Hematopoietic multipotent progenitor cell treated with erythropoietin and hydrocortisone succinate and interleukin-3 and kit ligand, for 4 days (in vitro differentiated cells): Measurements from ENCODE around the gene THAP3.
A peak's percentile ranks its signal among the peaks of the same experiment; 100 is the strongest.

Experiments used
- DNase-seq: peaks from one replicate; pipeline ENCODE4 v3.0.0-alpha.2; 2015

The THAP3 gene, protein sequence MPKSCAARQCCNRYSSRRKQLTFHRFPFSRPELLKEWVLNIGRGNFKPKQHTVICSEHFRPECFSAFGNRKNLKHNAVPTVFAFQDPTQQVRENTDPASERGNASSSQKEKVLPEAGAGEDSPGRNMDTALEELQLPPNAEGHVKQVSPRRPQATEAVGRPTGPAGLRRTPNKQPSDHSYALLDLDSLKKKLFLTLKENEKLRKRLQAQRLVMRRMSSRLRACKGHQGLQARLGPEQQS

DNA sequence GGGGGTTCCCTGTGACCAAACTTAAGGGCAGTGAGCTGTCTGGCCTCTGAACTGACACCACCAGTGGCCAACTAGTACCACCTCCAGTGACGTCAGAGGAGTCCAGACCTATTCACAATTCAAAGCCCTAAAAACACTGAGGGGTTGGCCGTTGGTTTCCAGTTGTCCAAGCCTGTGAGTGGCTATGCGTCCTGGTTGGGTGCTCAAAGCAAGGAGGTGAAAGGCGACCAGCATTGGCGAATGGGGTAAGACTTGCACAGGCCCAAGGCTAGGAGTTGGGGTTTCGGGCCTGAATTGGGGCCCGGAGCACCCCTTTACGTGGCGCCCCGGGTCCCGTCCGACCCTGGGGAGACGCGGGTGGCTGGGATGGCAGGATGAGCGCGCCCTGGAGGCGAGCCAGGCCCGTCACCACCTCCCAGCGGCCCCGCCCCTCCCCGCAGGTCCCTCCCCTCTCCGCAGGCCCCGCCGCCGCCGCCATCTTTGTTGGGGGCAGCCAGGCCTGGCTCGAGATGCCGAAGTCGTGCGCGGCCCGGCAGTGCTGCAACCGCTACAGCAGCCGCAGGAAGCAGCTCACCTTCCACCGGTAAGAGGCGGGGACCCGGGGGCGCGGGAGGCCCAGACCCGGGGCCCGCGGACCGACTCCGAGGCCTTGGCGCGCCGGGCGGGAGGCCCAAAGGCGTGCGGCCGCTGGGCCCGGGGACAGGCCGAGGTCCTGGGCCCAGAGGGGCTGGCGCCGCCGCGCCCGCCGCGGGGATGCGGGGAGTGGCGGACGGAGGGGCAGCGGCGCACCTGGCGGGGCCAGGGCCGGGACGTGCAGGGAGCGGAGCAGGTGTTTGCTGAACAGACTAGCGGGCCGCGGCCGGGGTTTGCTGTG, at the start of gene THAP3:
THAP3 (plus strand) TSS at position 159 of the 874 bp plus-strand sequence; CDS start at position 510, 351 bp downstream.
- peak; percentile 93 for DNase-seq

DNA sequence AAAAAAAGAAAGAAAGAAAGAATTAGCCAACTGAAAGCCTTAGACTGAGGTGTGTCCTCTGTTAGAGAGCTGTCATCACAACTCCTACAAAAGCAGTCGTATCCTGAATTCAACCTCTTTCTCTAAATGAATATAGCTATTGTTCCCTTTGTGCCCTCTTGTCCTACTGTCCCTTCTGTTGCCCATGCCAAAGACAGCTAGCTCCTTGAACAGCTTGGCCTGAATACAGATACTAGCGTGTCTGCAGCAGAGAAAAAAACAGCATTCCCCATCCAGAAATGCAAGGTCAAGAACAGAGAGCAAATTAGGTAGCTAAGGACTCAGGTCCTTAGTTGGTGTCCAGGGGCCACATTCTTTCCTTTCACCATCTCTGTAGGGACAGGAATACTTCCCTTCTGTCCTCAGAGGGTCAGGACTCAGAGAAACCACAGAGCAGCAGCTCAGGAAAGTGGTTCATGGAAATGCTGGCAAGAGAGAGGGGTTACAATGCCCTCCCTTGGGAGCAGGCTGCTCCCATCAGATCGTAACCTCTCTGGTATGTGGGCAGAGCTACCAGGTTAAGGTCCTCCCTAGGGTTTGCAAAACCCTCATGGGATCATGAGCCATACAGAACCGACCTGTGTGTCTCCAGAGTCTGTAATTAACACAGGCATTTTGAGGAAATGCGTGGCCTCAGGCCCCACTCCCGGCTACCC, 46.7 kb upstream of the THAP3 start:
- DNase-seq: no peak

DNA sequence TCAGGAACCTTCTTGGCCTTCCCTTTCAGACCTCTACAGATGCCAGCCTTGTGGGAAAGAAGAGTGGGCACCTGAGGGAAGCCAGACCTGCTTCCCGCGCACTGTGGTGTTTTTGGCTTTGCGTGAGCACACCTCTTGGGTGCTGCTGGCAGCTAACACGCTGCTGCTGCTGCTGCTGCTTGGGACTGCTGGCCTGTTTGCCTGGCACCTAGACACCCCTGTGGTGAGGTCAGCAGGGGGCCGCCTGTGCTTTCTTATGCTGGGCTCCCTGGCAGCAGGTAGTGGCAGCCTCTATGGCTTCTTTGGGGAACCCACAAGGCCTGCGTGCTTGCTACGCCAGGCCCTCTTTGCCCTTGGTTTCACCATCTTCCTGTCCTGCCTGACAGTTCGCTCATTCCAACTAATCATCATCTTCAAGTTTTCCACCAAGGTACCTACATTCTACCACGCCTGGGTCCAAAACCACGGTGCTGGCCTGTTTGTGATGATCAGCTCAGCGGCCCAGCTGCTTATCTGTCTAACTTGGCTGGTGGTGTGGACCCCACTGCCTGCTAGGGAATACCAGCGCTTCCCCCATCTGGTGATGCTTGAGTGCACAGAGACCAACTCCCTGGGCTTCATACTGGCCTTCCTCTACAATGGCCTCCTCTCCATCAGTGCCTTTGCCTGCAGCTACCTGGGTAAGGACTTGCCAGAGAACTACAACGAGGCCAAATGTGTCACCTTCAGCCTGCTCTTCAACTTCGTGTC, 45.9 kb upstream of the THAP3 start:
- DNase-seq: peak; percentile 61

DNA sequence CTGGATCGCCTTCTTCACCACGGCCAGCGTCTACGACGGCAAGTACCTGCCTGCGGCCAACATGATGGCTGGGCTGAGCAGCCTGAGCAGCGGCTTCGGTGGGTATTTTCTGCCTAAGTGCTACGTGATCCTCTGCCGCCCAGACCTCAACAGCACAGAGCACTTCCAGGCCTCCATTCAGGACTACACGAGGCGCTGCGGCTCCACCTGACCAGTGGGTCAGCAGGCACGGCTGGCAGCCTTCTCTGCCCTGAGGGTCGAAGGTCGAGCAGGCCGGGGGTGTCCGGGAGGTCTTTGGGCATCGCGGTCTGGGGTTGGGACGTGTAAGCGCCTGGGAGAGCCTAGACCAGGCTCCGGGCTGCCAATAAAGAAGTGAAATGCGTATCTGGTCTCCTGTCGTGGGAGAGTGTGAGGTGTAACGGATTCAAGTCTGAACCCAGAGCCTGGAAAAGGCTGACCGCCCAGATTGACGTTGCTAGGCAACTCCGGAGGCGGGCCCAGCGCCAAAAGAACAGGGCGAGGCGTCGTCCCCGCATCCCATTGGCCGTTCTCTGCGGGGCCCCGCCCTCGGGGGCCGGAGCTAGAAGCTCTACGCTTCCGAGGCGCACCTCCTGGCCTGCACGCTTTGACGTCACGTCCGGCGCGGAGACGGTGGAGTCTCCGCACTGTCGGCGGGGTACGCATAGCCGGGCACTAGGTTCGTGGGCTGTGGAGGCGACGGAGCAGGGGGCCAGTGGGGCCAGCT, 45.1 kb upstream of the THAP3 start, which contains the start of gene ZBTB48:
ZBTB48 (plus strand) TSS at position 621 of the 745 bp plus-strand sequence. CDS start 616 bp downstream, outside the sequence.
- DNase-seq: peak; percentile 99

DNA sequence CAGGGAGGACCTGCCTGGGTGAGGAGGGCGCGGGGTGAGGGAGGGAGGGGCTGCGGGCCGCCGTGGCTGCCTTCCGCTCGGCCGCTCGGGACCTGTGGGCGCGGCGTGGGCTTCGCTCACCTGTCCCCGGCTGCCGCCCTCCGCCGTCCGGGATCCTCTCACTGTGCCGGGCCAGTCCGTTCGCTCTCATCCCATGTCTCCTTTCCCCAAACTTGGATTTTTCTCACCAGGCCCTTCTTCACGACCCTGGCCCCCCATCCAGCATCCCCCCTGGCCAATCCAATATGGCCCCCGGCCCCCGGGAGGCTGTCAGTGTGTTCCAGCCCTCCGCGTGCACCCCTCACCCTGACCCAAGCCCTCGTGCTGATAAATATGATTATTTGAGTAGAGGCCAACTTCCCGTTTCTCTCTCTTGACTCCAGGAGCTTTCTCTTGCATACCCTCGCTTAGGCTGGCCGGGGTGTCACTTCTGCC, 44.5 kb upstream of the THAP3 start:
- DNase-seq: peak; percentile 79

DNA sequence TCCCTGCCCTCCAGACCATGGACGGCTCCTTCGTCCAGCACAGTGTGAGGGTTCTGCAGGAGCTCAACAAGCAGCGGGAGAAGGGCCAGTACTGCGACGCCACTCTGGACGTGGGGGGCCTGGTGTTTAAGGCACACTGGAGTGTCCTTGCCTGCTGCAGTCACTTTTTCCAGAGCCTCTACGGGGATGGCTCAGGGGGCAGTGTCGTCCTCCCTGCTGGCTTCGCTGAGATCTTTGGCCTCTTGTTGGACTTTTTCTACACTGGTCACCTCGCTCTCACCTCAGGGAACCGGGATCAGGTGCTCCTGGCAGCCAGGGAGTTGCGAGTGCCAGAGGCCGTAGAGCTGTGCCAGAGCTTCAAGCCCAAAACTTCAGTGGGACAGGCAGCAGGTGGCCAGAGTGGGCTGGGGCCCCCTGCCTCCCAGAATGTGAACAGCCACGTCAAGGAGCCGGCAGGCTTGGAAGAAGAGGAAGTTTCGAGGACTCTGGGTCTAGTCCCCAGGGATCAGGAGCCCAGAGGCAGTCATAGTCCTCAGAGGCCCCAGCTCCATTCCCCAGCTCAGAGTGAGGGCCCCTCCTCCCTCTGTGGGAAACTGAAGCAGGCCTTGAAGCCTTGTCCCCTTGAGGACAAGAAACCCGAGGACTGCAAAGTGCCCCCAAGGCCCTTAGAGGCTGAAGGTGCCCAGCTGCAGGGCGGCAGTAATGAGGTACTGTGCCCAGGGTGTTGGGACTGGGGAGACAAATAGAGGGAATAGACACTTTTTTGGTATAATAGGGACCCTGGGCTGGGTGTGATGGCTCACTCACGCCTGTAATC, 43.9 kb upstream of the THAP3 start:
- DNase-seq: peak; percentile 53

DNA sequence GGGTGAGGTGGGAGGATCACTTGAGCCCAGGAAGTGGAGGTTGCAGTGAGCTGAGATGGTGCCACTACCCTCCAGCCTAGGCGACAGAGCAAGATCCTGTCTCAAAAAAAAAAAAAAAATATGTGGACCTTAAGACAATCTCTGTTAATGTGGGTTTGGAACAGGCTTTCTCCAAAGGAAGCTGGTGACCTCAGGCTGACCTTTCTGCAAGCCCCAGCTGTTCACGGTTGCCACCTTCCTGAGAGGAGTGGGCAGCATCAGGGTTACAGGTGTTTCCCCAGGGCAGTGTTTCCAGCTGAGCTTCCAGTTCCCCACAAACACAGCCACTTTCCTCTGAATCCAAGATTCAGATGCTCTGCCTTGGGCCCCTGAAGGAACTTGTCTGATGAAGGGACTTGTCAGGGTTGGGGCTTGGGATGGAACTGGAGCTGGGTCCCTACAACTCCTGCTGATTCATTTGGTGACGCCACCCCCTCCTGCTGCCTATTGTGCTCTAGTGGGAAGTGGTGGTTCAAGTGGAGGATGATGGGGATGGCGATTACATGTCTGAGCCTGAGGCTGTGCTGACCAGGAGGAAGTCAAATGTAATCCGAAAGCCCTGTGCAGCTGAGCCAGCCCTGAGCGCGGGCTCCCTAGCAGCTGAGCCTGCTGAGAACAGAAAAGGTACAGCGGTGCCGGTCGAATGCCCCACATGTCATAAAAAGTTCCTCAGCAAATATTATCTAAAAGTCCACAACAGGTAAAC, 42.9 kb upstream of the THAP3 start:
- peak; percentile 81 for DNase-seq

DNA sequence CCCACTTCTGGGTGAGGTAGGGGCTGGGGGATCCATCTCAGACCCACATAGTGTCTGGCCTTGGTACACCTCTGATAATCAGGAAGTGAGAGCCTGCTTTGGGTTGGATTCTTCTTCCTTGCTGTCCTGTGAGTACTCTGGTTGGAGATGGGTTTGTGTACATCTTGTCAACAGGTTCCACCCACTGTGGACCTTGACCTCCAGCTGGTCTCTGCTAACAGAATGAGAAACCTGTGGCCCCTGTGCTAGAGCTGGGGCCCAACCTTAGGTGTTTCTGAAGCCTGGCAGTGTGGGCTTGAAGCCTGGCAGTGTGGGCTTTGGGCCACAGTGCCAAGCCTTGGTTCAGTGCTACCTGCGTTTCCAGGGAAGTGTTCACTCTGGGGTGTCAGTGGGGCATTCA, 42.3 kb upstream of the THAP3 start:
- DNase-seq: no peak

DNA sequence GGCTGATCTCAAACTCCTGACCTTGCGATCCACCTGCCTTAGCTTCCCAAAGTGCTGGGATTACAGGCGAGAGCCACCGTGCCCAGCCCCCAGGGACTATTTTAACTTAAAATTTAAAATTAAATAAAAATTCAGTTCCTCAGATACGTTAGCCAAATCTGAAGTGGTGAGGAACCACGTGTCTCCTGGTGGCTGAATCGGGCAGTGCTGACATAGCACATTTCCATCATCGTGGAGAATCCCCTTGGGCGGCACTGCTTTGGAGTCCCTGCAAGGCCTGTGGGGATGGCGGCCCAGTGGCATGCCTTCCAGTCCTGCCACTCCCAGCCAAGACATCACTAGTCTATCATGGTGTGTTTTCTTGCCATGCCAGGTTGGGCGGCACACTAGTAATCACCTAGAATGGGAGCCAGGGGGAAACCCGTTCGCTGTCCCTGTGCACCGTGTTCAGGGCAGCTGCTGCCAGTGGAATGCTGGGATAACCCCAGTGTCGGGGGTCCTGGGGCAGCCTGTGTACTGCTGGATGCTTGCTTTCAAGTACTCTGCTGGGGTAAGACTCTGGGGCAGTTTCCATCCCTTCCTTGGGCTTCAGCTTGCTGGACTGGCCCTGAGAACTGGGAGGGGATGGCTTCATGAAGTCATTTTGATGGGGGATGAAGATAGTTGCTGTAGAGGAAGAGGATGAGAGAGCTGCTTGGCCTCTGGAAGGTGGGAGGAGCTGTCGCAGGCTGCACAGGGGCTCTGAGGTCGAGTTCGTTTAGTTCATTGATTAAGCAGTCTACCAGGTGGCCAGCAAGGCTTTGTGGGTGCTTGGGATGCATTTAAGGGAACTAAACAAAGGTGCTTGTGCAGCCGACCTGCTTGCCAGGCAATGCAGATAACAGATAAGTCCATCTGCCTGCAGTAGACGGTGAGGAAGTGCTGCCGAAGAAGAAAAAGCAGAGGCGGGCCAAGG, 40.3 kb upstream of the THAP3 start:
- DNase-seq: no peak

DNA sequence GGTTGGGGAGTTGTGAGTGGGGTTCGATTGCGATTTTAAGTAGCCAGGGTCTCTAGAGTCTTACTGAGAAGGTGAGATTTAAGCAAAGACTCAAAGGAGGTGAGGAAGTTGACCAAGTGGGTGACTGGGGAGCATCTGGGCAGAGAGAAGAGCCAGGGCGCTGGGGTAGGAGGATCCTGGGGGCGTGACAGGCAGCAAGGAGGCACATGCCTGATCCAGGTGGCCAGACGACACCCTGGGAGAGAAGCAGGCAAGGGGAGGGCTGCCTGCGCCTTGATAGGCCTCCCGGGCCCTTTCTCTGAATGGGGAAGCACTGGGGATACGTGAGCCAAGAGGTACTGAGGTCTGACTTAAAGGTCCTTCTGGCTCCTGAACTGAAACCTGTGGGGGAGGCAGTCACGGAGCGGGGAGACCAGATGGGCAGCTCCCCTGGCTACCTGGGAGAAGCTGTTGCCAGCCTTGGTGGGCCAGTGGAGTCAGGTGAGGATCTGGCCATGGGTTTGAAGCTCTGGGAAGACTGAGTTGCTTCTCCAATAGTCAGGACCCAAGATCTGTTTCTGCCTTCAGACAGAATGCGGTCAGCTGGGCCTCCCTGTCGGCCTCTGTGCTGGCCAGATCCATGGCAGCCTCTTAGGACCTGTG, 39.5 kb upstream of the THAP3 start:
- no peak for DNase-seq

DNA sequence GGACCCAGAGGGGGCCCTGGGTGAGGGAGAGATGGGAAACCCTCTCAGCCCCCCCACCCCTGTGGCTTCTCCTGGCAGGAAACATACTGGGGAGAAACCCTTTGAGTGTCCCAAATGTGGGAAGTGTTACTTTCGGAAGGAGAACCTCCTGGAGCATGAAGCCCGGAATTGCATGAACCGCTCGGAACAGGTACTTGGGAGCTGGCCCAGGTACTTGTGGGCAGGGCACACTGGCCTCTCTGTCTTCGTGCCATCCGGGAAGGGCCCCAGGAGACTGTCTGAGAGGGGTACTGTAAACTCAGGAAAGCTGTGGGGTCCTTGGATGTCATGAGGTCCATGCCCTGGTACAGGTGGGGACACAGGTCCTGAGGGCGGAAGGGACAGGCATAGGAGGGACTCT, 38.8 kb upstream of the THAP3 start:
- DNase-seq: no peak

DNA sequence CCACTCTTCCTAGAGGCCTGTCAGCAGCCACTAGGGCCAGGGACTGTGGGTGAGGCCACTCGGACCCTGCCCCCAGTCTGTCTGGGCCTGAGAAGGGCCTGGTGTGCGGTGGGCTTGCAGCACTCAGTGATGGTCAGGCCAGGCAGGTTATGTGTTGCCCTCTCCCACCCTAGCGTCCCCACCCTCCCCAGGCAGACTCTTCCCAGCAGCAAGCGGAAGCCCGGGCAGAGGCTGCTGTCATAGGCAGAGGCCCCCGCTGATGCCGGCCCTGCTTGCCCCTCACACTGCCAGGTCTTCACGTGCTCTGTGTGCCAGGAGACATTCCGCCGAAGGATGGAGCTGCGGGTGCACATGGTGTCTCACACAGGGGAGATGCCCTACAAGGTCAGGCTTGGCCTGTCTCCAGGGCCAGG, 38.3 kb upstream of the THAP3 start:
- no peak for DNase-seq

DNA sequence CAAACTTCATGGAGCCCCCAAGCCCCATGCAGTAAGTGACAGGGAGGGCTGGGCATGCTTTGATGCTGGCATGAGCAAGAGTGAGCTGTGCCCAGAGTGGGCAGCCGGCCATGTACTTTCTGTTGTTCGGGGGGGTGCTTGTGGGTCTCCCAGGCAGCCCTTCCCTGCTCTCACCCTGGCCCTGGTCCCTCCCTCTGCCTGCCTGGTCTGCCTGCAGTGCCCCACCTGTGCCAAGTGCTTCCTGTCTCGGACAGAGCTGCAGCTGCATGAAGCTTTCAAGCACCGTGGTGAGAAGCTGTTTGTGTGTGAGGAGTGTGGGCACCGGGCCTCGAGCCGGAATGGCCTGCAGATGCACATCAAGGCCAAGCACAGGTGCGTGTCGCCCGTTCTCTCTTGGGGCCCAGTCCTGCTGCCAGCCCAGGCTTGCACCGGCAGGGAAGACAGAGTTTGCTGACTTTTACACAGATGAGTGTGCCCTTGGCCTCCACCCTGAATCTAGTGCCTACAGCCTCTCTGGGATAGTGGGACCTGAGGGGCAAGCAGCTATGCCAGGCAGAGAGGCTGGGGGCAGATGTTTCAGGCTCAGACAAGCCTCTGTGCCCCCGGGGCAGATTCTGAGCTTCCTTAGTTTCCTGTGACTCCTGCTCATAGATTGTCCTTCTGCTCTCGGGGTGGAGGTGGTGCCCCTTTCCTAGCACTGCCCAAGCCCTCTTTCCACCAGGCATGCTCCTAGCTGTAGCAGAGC, 37.2 kb upstream of the THAP3 start:
- no peak for DNase-seq

DNA sequence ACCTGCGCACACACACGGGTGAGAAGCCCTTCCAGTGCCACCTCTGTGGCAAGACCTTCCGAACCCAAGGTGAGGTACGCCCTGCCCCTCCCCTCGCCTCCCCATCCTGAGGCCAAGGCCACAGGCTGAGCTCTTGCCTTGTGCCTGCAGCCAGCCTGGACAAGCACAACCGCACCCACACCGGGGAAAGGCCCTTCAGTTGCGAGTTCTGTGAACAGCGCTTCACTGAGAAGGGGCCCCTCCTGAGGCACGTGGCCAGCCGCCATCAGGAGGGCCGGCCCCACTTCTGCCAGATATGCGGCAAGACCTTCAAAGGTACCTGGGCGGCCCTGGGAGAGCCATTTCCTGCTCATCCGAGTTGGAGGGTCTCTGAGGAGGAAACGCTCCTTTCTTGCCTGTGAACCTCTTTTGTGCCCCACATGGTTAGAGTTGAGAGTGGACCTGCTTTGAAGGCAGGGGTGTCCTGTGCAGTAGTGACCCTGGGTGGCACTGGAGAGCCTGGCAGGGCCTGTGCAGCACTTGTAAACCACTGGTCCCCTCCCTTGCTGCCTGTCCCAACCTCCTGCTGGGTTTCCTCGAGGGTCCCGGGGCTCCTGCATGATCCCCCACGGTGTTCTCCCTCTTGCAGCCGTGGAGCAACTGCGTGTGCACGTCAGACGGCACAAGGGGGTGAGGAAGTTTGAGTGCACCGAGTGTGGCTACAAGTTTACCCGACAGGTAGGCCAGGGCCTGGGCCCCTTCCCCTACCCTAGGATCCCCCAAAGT, 36.4 kb upstream of the THAP3 start:
- no peak for DNase-seq

DNA sequence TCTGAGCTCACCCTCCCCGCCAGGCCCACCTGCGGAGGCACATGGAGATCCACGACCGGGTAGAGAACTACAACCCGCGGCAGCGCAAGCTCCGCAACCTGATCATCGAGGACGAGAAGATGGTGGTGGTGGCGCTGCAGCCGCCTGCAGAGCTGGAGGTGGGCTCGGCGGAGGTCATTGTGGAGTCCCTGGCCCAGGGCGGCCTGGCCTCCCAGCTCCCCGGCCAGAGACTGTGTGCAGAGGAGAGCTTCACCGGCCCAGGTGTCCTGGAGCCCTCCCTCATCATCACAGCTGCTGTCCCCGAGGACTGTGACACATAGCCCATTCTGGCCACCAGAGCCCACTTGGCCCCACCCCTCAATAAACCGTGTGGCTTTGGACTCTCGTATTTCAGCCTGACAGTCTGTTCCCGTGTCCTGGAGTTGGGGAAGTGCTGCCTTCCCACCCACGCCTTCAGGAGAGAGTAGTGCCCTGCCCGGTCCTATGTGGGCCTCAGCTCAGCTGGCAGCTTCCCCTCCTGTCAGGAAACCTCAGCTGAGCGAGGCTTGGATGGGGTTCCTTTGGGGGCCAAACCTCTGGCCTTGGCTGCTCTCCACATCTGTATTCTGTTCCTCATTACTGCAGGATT, 35.7 kb upstream of the THAP3 start:
- DNase-seq: no peak

DNA sequence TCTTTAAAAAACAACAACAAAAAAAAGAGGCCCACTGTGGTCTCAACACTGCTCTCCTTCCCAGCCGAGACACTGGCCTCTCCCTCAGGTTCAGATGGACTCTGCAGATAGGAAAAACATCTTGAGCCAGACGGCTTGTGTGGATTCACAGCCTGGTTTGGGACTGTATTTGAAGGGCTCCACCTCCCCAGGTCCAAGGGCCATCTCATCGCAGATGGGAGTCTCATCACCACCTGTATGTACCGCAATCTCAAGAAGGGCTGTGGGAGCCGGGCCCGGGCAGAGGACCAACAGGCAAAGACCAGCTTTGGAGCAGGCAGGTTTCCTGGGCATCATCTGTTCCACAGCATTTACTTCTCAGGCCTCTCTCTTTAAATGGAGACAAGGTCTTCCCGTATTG, 34.6 kb upstream of the THAP3 start:
- DNase-seq: no peak
